Muscle of leg (tissue), 11 donors: ENCODE results near the gene SESN3. TPM values are rescaled to one million over a fixed set of nuclear protein-coding genes. Genes with fewer than 3 reads are reported as not detected.
"Not testable (repeated sequence)": the region's sequence is repeated elsewhere in the genome, so short reads cannot be mapped to it uniquely, and the experiment has no call there.

Experiments used
- DNase-seq: peaks from one replicate; pipeline ENCODE4 v3.0.0; 2013
- H3K27ac ChIP-seq: one replicate; pipeline ENCODE4 v1.5.1; 2013; ENCODE audit warnings: mild to moderate bottlenecking, low read length, control low read depth
- H3K27me3 ChIP-seq: one replicate; pipeline ENCODE4 v1.6.1; 2013; ENCODE audit warnings: low read length; ENCODE audit not compliant: control insufficient read depth, insufficient read depth
- H3K36me3 ChIP-seq: one replicate; pipeline ENCODE4 v1.6.1; 2013; ENCODE audit warnings: low read length; ENCODE audit not compliant: control insufficient read depth, insufficient read depth
- H3K4me1 ChIP-seq: one replicate; pipeline ENCODE4 v1.6.1; 2013; ENCODE audit warnings: low read length; ENCODE audit not compliant: control insufficient read depth, insufficient read depth
- H3K4me3 ChIP-seq: one replicate; pipeline ENCODE4 v1.5.1; 2013; ENCODE audit warnings: low read length, control low read depth
- H3K9me3 ChIP-seq: replicated peaks from 2 replicates; pipeline ENCODE4 v1.6.1; 2013; ENCODE audit warnings: low read depth, low read length; ENCODE audit not compliant: control insufficient read depth
- WGBS: methylation state at CpG from one replicate; pipeline ENCODE4 v1.1.5; 2013; ENCODE audit warnings: missing lambda C conversion rate; ENCODE audit not compliant: insufficient coverage; 5-methylcytosine and 5-hydroxymethylcytosine counted together
- polyA plus RNA-seq, 8 donors: library from polyadenylated mRNA; unstranded; fragments of 120-200 nt; gene quantifications; one replicate each; pipeline versions ENCODE4 v1.2.1 to v1.2.3, GENCODE V29; 2013; ENCODE audit warnings: inconsistent platforms in 1 of 8, low replicate concordance in 1 of 8; ENCODE audit not compliant: insufficient read length in 8 of 8, insufficient read depth in 1 of 8
- total RNA-seq: library from RNA; stranded (reverse); fragments of 120-200 nt; gene quantifications from one replicate; pipeline ENCODE4 v1.2.4, GENCODE V29; 2013

SESN3 gene
- total and polyA plus RNA-seq, 9 donors = 60.8 to 115 (median 97.2) TPM

- no peak for DNase-seq
- H3K4me3 ChIP-seq = no peak overlapping the region
- H3K27ac ChIP-seq = no peak overlapping the region
- no peaks in the 10 kb centered on the region for H3K36me3 ChIP-seq
- H3K27me3 ChIP-seq = peaks cover 6% of the 10 kb centered on the region
- 73% methylated on average over 5 of the region's 7 CpGs for WGBS
- no peaks in the 10 kb centered on the region for H3K9me3 ChIP-seq
- peaks cover 20% of the 10 kb centered on the region for H3K4me1 ChIP-seq
These were observed 86.4 kb downstream of the SESN3 start for GRCh38 chr11:95144313-95145235.

- no peak for DNase-seq
- Histone ChIP-seq H3K9me3 (no peaks in the 10 kb centered on the region), H3K27ac (no peak overlapping the region), H3K4me1 (peaks cover 10% of the 10 kb centered on the region), H3K4me3 (no peak overlapping the region), H3K36me3 (no peaks in the 10 kb centered on the region), H3K27me3 (peaks cover 6% of the 10 kb centered on the region)
- WGBS = 85% methylated on average over 4 of the region's 6 CpGs
These were observed 87.8 kb downstream of the SESN3 start for GRCh38 chr11:95143106-95143681.

- WGBS = no CpG with 5 or more reads among the region's 2 CpGs
- Histone ChIP-seq H3K27me3 (peaks cover 6% of the 10 kb centered on the region), H3K27ac (no peak overlapping the region), H3K36me3 (no peaks in the 10 kb centered on the region), H3K4me1 (peaks cover 6% of the 10 kb centered on the region), H3K4me3 (no peak overlapping the region), H3K9me3 (no peaks in the 10 kb centered on the region)
- no peak for DNase-seq
These were observed 88.6 kb downstream of the SESN3 start for GRCh38 chr11:95142431-95142830.

- Histone ChIP-seq H3K27ac (no peak overlapping the region), H3K9me3 (no peaks in the 10 kb centered on the region), H3K27me3 (peaks cover 6% of the 10 kb centered on the region), H3K4me3 (no peak overlapping the region), H3K36me3 (no peaks in the 10 kb centered on the region), H3K4me1 (no peaks in the 10 kb centered on the region)
- no CpG with 5 or more reads among the region's 4 CpGs for WGBS
- DNase-seq = no peak
These were observed 90.5 kb downstream of the SESN3 start for GRCh38 chr11:95140397-95141033.

GRCh38 chr11:95138448-95138847 lies 92.6 kb downstream of the SESN3 start:
- no peaks in the 10 kb centered on the region for H3K36me3 ChIP-seq
- no peaks in the 10 kb centered on the region for H3K9me3 ChIP-seq
- H3K4me1 ChIP-seq = peaks cover 6% of the 10 kb centered on the region
- no peak overlapping the region for H3K4me3 ChIP-seq
- DNase-seq = peak; percentile 42
- no CpG with 5 or more reads among the region's 2 CpGs for WGBS
- H3K27ac ChIP-seq = no peak overlapping the region
- H3K27me3 ChIP-seq = peaks cover 6% of the 10 kb centered on the region

GRCh38 chr11:95137299-95137698 lies 93.7 kb downstream of the SESN3 start:
- Histone ChIP-seq H3K4me3 (no peak overlapping the region), H3K4me1 (peaks cover 6% of the 10 kb centered on the region), H3K9me3 (no peaks in the 10 kb centered on the region), H3K27ac (no peak overlapping the region), H3K36me3 (no peaks in the 10 kb centered on the region), H3K27me3 (peaks cover 6% of the 10 kb centered on the region)
- DNase-seq = no peak

GRCh38 chr11:95136747-95137146 lies 94.3 kb downstream of the SESN3 start:
- WGBS = no CpG with 5 or more reads among the region's 4 CpGs
- H3K4me1 ChIP-seq, H3K27me3 ChIP-seq, H3K36me3 ChIP-seq, DNase-seq, H3K9me3 ChIP-seq, H3K27ac ChIP-seq, H3K4me3 ChIP-seq: not testable (repeated sequence)

GRCh38 chr11:95135880-95136279 lies 95.1 kb downstream of the SESN3 start:
- whole genome bisulfite sequencing = 100% methylated on average over 1 of the region's 2 CpGs

GRCh38 chr11:95135155-95135554 lies 95.8 kb downstream of the SESN3 start:
- no peaks in the 10 kb centered on the region for H3K9me3 ChIP-seq
- H3K27me3 ChIP-seq = peaks cover 3% of the 10 kb centered on the region
- no peak overlapping the region for H3K4me3 ChIP-seq
- H3K4me1 ChIP-seq = peaks cover 6% of the 10 kb centered on the region
- H3K36me3 ChIP-seq = no peaks in the 10 kb centered on the region
- no peak overlapping the region for H3K27ac ChIP-seq
- no peak for DNase-seq
- no CpG with 5 or more reads among the region's 6 CpGs for WGBS

More at GRCh38 chr11:95135880-95136279, 95.1 kb downstream of the SESN3 start:
- Histone ChIP-seq H3K9me3 (no peaks in the 10 kb centered on the region), H3K27me3 (peaks cover 3% of the 10 kb centered on the region), H3K27ac (no peak overlapping the region), H3K4me3 (no peak overlapping the region), H3K36me3 (no peaks in the 10 kb centered on the region), H3K4me1 (peaks cover 6% of the 10 kb centered on the region)
- no peak for DNase-seq

- H3K4me3 ChIP-seq = no peak overlapping the region
- H3K9me3 ChIP-seq = no peaks in the 10 kb centered on the region
- H3K36me3 ChIP-seq = no peaks in the 10 kb centered on the region
- H3K27ac ChIP-seq = no peak overlapping the region
- peak; percentile 48 for DNase-seq
- H3K4me1 ChIP-seq = peaks cover 6% of the 10 kb centered on the region
- H3K27me3 ChIP-seq = no peaks in the 10 kb centered on the region
- WGBS = 29% methylated on average over 2 of the region's 5 CpGs
These were observed 96.5 kb downstream of the SESN3 start for GRCh38 chr11:95134491-95134890.
